Measurements from ENCODE around the gene UNCX.

UNCX gene

DNA sequence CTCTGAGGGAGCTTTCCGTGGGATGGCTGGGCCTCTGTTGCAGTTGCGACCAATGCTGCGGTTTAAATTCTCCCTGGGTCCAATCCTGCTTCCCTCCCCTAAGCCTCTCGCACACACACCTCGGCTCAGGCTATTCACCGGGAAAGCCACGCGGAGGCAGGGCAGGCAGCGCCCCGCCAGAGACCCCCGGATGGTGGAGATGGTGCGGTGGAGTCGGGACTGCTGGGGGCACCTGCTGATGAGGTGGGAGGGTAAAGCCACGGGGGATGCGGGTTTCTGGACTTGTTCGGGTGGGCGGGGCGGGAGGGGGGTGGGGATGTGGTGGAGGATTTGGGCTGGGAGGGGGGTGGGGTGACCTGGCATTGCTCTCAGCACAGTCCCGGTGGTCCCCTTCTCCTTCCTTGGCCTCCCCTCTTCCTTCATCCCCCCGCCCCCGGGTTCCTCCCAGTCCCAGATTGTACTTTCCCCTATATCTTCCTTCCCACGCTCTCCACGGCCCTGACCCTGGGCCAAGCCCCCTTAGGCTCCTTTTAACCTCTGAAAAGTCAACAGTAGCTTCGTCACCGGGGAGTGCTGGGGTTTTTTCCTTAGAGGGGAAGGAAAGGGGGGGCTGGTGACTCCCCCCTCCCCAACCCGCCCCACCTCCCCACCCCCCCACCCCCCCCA, 16.4 kb downstream of the UNCX start:
- TF ChIP-seq ZNF274 (IDR thresholded peaks at IDR 0.05; ENCODE audit: low read depth, low read length) = no peak
- H3K4me3 ChIP-seq (ENCODE audit: low read length) = no peak overlapping the region

GRCh38 chr7:1249731-1250130, 17.1 kb downstream of the UNCX start:
- no peak for TF ChIP-seq ZNF274 (IDR thresholded peaks at IDR 0.05; ENCODE audit: low read depth, low read length)
- no peak overlapping the region for H3K4me3 ChIP-seq (ENCODE audit: low read length)

DNA sequence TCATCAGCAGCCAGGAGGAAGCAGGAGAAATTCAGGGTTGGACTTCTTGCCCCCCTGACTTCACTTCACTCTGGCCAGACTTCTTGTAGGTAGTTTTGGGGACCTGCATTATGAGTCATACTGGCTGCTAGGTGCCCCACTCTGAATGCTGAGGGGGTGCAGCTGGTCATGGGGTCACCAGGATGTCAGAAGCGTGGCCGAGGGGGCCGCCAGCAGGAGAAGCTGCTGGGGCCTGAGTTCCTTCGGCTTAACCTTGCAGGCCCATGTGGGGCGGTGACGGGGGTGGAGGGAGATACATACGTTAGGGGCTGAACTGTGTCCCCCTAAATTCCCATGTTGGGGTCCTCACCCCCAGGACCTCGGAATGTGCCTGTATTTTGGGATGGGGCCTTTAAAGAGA, 18.2 kb downstream of the UNCX start:
- H3K4me3 ChIP-seq (ENCODE audit: low read length) = no peak overlapping the region
- TF ChIP-seq ZNF274 (IDR thresholded peaks at IDR 0.05; ENCODE audit: low read depth, low read length) = no peak

- H3K4me3 ChIP-seq (ENCODE audit: low read length) = no peak overlapping the region
- no peak for TF ChIP-seq ZNF274 (IDR thresholded peaks at IDR 0.05; ENCODE audit: low read depth, low read length)
These were observed 19.3 kb downstream of the UNCX start for GRCh38 chr7:1251796-1252539.

DNA sequence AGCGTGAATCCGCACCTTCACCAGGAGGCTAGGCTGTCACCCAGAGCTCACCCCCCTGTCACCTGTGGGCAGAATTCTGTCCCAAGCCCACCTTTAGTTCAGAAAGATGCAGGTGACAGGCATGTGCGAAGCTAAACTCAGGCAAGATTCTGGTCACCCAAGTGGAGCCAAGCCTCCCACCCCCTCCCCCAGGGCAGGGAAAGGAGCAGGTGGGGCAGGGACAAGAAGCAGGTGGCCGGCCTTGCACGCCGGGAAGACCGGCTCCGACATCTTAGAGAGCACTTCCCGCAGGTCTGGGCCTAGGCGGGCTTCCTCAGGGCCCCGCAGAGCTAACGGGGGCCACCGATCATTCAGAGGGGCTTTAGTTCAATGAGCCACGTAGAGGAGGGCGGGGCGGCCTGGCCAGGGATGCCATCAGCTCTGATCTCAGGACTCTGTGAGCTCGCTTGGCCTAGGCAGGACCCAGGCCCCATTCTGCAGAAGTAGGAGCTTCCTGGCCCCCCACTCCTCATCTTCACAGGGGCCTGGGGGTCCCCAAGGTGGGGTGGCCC, 19.9 kb downstream of the UNCX start:
- no peak overlapping the region for H3K4me3 ChIP-seq (ENCODE audit: low read length)
- no peak for TF ChIP-seq ZNF274 (IDR thresholded peaks at IDR 0.05; ENCODE audit: low read depth, low read length)

DNA sequence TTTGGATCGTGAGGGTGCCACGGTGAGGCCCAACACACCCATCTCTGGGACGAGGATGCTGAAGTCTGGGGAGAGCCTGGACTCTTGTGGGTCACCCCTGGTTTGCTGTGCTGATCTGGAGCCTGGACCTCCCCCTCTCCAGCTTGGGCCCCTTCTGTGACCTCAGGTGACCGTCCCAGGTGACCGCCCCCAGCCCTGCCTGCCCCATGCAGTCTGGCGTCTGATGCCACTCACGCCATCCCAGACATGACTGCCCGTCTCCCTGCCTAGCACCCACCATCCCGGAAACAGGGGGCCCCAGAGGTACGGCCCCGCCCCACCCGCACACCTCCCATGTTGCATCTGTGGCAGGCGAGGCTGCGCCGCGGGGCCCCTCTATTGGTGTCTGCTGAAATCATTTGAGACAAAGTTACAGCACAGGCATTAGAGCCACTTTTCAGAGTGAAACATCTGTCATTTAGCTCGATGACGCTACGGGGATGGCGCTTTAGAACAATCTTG, 21.1 kb downstream of the UNCX start:
- no peak overlapping the region for H3K4me3 ChIP-seq (ENCODE audit: low read length)
- no peak for TF ChIP-seq ZNF274 (IDR thresholded peaks at IDR 0.05; ENCODE audit: low read depth, low read length)

GRCh38 chr7:1254281-1255079, 21.8 kb downstream of the UNCX start:
- H3K4me3 ChIP-seq (ENCODE audit: low read length) = no peak overlapping the region
- TF ChIP-seq ZNF274 (IDR thresholded peaks at IDR 0.05; ENCODE audit: low read depth, low read length) = no peak

DNA sequence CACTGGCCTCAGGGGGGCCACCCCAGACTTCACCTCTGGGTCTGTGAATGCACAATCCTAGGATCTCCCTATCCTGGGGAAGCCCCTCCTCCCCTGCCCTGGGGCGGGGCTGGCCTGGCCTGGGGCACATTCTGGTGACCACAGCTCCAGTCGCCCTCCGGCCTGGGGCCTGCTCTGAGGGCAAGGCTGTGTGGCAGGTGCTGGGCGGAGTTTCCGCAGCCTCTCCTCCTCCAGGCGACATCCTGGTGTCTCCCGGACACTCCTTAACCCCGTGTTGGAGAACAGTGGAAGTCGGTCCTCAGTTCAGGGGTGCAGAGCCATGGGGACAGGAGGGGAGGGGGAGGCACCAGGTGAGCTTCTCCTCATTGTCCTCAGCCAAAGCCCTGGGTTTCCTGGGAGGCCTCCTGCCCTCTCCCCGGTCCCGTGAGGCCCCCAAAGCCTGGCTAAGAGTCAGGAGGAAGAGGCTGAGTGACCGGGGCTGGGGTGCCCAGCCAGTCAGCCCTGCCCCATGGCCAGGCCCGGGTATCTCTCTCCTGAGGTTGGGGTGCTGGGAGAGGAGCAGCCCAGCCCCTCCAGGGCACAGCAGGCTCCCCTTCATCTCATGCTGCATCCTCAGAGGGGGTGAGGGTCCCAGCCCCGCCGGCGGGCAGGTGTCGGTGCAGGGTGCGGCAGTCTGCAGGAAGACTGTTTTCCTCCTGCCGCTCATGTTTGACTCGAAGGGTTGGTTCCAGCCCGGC, 22.6 kb downstream of the UNCX start:
- H3K4me3 ChIP-seq (ENCODE audit: low read length) = no peak overlapping the region
- TF ChIP-seq ZNF274 (IDR thresholded peaks at IDR 0.05; ENCODE audit: low read depth, low read length) = no peak

GRCh38 chr7:1255817-1256340, 23.2 kb downstream of the UNCX start:
- no peak for TF ChIP-seq ZNF274 (IDR thresholded peaks at IDR 0.05; ENCODE audit: low read depth, low read length)

GRCh38 chr7:1256621-1257020, 23.9 kb downstream of the UNCX start:
- H3K4me3 ChIP-seq (ENCODE audit: low read length) = no peak overlapping the region
- no peak for TF ChIP-seq ZNF274 (IDR thresholded peaks at IDR 0.05; ENCODE audit: low read depth, low read length)

More at GRCh38 chr7:1255817-1256340, 23.2 kb downstream of the UNCX start:
- no peak overlapping the region for H3K4me3 ChIP-seq (ENCODE audit: low read length)

DNA sequence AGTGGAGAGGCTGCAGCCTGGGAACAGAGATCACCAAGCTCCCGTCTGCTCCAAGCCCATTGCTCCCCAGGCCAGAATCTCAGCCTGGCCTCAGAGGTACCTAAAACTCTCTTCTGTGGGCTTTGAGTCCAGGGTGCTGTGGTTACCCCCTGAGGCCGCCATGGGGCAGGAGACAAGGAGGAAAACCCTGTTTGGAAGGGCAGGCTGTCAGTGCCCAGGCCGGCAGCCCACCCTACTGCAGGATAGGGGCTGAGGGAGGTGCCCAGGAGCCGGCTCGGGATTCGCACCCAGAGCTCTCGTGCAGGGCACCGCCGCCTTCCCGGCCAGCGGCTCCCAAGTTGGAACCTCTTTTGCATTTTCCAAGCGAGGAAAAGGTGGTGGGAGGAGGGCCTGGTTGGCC, 24.5 kb downstream of the UNCX start:
- H3K4me3 ChIP-seq (ENCODE audit: low read length) = no peak overlapping the region
- TF ChIP-seq ZNF274 (IDR thresholded peaks at IDR 0.05; ENCODE audit: low read depth, low read length) = no peak

DNA sequence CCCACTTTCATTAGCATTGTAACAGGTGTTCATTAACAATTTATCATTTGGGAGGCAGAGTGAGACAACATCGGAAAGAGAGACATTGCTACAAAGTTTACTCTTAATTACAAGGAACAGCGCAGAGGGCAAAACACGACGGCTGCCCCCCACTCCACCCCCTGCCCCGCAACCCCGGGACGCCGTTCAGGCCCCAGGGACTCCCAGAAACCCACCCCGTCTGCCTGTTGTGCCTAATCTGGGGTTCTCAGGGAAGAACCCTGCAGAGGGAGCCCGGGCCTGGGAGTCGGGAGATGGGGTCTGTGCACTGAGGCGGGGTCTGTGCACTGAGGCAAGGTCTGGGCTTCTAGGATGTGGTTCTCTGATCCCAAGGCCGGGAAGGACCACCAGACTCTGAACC, 25.2 kb downstream of the UNCX start:
- TF ChIP-seq ZNF274 (IDR thresholded peaks at IDR 0.05; ENCODE audit: low read depth, low read length) = no peak
- no peak overlapping the region for H3K4me3 ChIP-seq (ENCODE audit: low read length)

GRCh38 chr7:1259621-1260243, 27.1 kb downstream of the UNCX start:
- no peak for TF ChIP-seq ZNF274 (IDR thresholded peaks at IDR 0.05; ENCODE audit: low read depth, low read length)

More at GRCh38 chr7:1259621-1260243, 27.1 kb downstream of the UNCX start:
- H3K4me3 ChIP-seq (ENCODE audit: low read length) = no peak overlapping the region

Measured in GM08714 (cell line).